ENCODE results near the gene SH3GL1. TPM values are rescaled to one million over a fixed set of nuclear protein-coding genes. Genes with fewer than 3 reads are reported as not detected.

The SH3GL1 gene
- total RNA-seq, 4 donors from 2014 or later, result 48.2 to 67.7 (median 53.0) TPM

DNA sequence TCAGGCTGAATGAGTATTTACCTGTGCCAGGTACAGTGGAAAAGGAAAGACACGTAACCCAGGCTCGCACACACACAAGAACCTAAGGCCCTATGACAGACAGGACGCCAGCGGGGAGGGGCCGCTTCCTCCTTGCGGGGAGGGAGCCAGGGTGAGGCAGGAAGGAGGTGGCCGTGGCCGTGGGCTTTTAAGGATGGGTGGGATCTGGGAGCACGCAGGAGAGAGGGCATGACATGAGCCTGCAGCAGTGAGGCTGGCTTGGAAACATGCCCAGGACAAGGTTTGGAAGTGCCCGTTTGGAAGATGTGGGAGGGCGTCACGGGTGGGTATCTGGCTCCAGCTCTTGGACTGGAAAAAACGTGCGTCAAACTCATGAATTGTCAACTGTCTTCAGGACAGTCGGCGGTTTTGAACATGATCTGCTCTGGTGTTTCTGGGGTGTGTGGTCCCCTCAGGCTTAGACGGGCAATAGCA lies 20.1 kb downstream of the SH3GL1 start:
- 15 to 26% methylated on average over 4 to 12 of the region's 17 CpGs for WGBS, 2 donors (ENCODE audit: low coverage in 1 of 2)

DNA sequence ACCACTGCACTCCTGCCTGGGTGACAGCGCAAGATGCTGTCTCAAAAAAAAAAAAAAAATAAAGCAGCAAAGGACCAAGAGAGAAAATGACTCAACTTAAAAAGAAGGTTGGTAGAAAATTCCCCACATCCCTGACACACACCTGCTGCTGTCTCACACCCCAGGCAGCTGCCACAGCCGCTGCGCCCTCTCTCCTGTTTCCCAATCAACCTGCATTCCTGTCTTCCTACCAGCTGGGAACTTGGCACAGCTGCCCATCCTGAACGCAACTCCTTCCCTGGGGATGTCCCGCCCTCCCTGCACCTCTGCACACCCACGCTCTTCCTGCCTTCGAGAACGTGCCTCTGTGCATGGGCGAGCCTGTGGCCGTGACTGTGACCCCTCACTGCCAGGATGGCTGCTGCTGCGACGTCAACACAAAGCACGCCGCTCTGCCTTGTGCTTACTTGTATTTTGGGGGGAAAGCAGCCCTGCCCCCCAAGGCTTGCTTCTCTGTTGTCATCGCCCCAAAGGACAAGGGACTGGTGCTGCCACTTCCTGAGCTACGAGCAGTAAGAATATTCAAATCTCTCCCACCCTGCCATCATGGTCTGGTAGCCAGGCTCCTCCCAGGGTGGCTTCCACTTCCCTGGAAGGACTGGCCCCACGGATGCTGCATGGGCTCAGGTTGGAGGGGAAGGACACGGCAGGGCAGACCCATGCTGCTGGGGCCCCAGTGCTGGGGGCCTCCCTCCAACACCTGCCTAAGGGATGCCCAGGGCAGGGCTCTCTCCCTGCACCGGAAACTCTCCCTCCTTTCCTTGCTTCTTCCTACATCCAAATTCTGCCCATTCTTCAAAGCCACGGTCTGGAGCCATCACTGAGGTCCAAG lies 20.7 kb downstream of the SH3GL1 start:
- no peak overlapping the region for H3K4me3 ChIP-seq

More for the DNA sequence above, 20.1 kb downstream of the SH3GL1 start:
- H3K9me3 ChIP-seq, result no peaks in the 10 kb centered on the region
- H3K27ac ChIP-seq, result peak overlapping the region in 3 of 4 donors; percentile 48 to 68 (median 59)
- TF ChIP-seq, protein P1, sequence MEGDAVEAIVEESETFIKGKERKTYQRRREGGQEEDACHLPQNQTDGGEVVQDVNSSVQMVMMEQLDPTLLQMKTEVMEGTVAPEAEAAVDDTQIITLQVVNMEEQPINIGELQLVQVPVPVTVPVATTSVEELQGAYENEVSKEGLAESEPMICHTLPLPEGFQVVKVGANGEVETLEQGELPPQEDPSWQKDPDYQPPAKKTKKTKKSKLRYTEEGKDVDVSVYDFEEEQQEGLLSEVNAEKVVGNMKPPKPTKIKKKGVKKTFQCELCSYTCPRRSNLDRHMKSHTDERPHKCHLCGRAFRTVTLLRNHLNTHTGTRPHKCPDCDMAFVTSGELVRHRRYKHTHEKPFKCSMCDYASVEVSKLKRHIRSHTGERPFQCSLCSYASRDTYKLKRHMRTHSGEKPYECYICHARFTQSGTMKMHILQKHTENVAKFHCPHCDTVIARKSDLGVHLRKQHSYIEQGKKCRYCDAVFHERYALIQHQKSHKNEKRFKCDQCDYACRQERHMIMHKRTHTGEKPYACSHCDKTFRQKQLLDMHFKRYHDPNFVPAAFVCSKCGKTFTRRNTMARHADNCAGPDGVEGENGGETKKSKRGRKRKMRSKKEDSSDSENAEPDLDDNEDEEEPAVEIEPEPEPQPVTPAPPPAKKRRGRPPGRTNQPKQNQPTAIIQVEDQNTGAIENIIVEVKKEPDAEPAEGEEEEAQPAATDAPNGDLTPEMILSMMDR (IDR thresholded peaks at IDR 0.05), result no peak
- no peak for TF ChIP-seq EP300 (IDR thresholded peaks at IDR 0.05)
- no peak for TF ChIP-seq POLR2AphosphoS5 (IDR thresholded peaks at IDR 0.05)
- H3K27me3 ChIP-seq, result no peaks in the 10 kb centered on the region
- peaks cover 0 to 16% of the 10 kb centered on the region in 2 donors for H3K36me3 ChIP-seq
- no peak overlapping the region for H3K4me3 ChIP-seq
- peaks cover 7 to 74% (median 43%) of the 10 kb centered on the region in 3 donors for H3K4me1 ChIP-seq
- peak; percentile 32 for ATAC-seq

DNA sequence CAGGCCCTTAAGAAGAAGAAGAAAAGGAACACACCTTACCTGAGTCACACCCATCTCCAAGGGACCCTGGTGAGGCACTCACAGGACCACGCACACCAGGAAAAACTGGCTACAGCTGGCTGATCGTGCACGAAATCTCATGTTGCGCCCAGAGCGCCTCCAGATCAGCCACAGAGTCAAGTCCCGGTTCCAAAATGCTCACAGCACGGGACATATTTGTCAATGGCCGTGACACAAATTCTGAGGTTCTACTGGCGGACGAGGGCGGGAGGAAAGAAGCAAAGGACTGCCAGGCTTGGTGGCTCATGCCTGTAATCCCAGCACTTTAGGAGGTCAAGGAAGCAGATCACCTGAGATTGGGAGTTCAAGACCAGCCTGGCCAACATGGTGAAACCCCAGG lies 21.5 kb downstream of the SH3GL1 start:
- H3K9me3 ChIP-seq, result no peaks in the 10 kb centered on the region
- H3K27ac ChIP-seq, result peak overlapping the region in 2 of 4 donors; percentile 48 to 68
- ATAC-seq, result no peak
- 80 to 89% methylated on average over 1 to 7 of the region's 11 CpGs for WGBS, 2 donors (ENCODE audit: low coverage in 1 of 2)
- H3K4me1 ChIP-seq, result peaks cover 10 to 79% (median 57%) of the 10 kb centered on the region in 3 donors
- no peak overlapping the region for H3K4me3 ChIP-seq
- peaks cover 0 to 6% of the 10 kb centered on the region in 2 donors for H3K36me3 ChIP-seq
- no peak for TF ChIP-seq POLR2AphosphoS5 (IDR thresholded peaks at IDR 0.05)
- TF ChIP-seq EP300 (IDR thresholded peaks at IDR 0.05), result no peak
- no peak for TF ChIP-seq POLR2A (IDR thresholded peaks at IDR 0.05)
- no peaks in the 10 kb centered on the region for H3K27me3 ChIP-seq

More for the DNA sequence above, 20.7 kb downstream of the SH3GL1 start:
- H3K27ac ChIP-seq, result peak overlapping the region in 3 of 4 donors; percentile 48 to 68 (median 59)
- peaks cover 0 to 14% of the 10 kb centered on the region in 2 donors for H3K36me3 ChIP-seq
- peak; percentile 17 for ATAC-seq
- H3K27me3 ChIP-seq, result no peaks in the 10 kb centered on the region
- H3K4me1 ChIP-seq, result peaks cover 10 to 77% (median 50%) of the 10 kb centered on the region in 3 donors
- WGBS, 2 donors (ENCODE audit: low coverage in 1 of 2), result 51 to 57% methylated on average over 1 to 14 of the region's 20 CpGs
- peak; percentile 56 for TF ChIP-seq POLR2AphosphoS5 (IDR thresholded peaks at IDR 0.05)
- TF ChIP-seq, protein P1 (IDR thresholded peaks at IDR 0.05), result no peak
- no peak for TF ChIP-seq POLR2A (IDR thresholded peaks at IDR 0.05)
- TF ChIP-seq EP300 (IDR thresholded peaks at IDR 0.05), result no peak
- no peaks in the 10 kb centered on the region for H3K9me3 ChIP-seq

DNA sequence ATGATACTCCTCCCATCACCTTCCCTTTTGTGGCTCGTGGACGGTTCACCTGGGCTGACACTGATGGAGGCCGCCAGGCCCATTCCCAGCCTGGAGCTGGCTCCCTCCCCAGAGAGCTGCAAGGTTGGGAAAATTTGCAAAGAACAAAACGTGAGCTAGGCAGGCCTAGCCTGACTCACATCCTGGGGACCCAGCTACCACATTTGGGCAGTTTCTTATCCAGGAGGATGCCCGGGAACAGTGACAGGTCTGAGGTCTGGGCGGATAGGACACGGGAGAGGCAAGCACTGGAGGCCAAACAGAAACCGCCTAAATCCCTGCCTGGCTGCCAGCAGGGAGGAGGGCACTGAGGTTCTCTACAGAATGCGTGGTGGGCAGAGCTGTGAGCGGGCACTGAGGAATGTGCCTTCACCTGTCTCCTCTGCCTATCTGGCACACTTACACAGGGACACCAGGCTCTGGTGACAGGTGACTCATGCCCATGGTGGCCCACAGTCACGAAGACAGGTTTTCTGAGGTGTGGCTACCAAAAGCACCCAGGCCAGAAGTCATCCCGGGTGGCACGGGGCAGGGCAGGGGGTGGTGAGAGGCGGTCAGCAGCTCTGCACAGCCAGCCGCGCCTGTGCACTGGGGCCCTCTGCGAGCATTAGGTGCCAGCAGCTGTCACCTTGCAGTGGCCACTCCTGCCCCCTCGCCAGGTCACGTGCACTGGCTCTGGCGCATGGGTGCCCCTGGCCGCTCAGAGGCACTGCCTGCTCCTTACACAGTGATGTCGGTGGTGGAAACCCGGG lies 23.2 kb downstream of the SH3GL1 start:
- WGBS, 2 donors (ENCODE audit: low coverage in 1 of 2), result 26 to 38% methylated on average over 4 to 6 of the region's 23 CpGs
- no peak overlapping the region for H3K4me3 ChIP-seq
- no peaks in the 10 kb centered on the region for H3K27me3 ChIP-seq
- no peaks in the 10 kb centered on the region for H3K9me3 ChIP-seq
- peak overlapping the region in 3 of 4 donors; percentile 87 to 91 (median 87) for H3K27ac ChIP-seq
- H3K36me3 ChIP-seq, result no peaks in the 10 kb centered on the region
- no peak for TF ChIP-seq POLR2A (IDR thresholded peaks at IDR 0.05)
- no peak for TF ChIP-seq EP300 (IDR thresholded peaks at IDR 0.05)
- TF ChIP-seq, protein P1 (IDR thresholded peaks at IDR 0.05), result no peak
- TF ChIP-seq POLR2AphosphoS5 (IDR thresholded peaks at IDR 0.05), result no peak
- no peak for ATAC-seq
- H3K4me1 ChIP-seq, result peaks cover 10 to 96% (median 72%) of the 10 kb centered on the region in 3 donors

DNA sequence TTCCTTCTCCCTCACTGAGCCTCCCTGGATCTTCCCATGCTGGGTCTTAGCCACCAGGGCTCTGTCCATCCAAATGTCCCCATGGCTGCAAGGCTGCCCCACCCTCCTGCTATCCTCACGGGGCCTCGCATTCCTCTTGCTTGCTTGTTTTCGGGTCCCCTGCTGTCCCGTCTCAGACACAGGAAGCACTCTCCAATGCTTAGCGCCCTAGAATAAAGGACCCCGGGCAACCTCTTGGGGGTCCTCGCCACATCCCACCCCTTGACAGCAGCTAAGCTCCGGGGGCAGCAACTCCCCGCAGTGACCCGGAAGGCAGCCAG lies 23.7 kb downstream of the SH3GL1 start:
- no peaks in the 10 kb centered on the region for H3K9me3 ChIP-seq

More for the DNA sequence above, 23.7 kb downstream of the SH3GL1 start:
- Histone ChIP-seq H3K27ac (peak overlapping the region in 3 of 4 donors; percentile 87 to 91 (median 87)), H3K36me3 (no peaks in the 10 kb centered on the region), H3K4me1 (peaks cover 10 to 98% (median 77%) of the 10 kb centered on the region in 3 donors), H3K4me3 (no peak overlapping the region), H3K27me3 (no peaks in the 10 kb centered on the region)
- TF ChIP-seq, protein P1 (IDR thresholded peaks at IDR 0.05), result no peak
- TF ChIP-seq POLR2AphosphoS5 (IDR thresholded peaks at IDR 0.05), result no peak
- TF ChIP-seq EP300 (IDR thresholded peaks at IDR 0.05), result no peak
- TF ChIP-seq POLR2A (IDR thresholded peaks at IDR 0.05), result no peak
- no peak for ATAC-seq
- WGBS, 2 donors (ENCODE audit: low coverage in 1 of 2), result 55 to 56% methylated on average over 2 to 3 of the region's 10 CpGs

Measured in gastroesophageal sphincter (tissue), 4 donors.